Measurements from ENCODE around the gene FBXL17.
A peak's percentile ranks its signal among the peaks of the same experiment; 100 is the strongest.

Gene FBXL17

GRCh38 chr5:107966201-107966600, 415.7 kb downstream of the FBXL17 start:
- TF ChIP-seq, protein P1, sequence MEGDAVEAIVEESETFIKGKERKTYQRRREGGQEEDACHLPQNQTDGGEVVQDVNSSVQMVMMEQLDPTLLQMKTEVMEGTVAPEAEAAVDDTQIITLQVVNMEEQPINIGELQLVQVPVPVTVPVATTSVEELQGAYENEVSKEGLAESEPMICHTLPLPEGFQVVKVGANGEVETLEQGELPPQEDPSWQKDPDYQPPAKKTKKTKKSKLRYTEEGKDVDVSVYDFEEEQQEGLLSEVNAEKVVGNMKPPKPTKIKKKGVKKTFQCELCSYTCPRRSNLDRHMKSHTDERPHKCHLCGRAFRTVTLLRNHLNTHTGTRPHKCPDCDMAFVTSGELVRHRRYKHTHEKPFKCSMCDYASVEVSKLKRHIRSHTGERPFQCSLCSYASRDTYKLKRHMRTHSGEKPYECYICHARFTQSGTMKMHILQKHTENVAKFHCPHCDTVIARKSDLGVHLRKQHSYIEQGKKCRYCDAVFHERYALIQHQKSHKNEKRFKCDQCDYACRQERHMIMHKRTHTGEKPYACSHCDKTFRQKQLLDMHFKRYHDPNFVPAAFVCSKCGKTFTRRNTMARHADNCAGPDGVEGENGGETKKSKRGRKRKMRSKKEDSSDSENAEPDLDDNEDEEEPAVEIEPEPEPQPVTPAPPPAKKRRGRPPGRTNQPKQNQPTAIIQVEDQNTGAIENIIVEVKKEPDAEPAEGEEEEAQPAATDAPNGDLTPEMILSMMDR (IDR thresholded peaks at IDR 0.05; ENCODE audit: low read depth, low read length), result no peak
- peak in 1 of 2 donors; percentile 9 for DNase-seq (ENCODE audit: low read depth in 2 of 2)
- no peak overlapping the region for H3K4me3 ChIP-seq (replicated peaks in 1 of 2; ENCODE audit: low read depth in 2 of 2, low read length in 2 of 2)

GRCh38 chr5:107964722-107965121, 417.2 kb downstream of the FBXL17 start:
- no peak for DNase-seq (ENCODE audit: low read depth in 2 of 2)
- no peak overlapping the region for H3K4me3 ChIP-seq (replicated peaks in 1 of 2; ENCODE audit: low read depth in 2 of 2, low read length in 2 of 2)
- TF ChIP-seq, protein P1 (IDR thresholded peaks at IDR 0.05; ENCODE audit: low read depth, low read length), result no peak

GRCh38 chr5:107959573-107960279, 422.2 kb downstream of the FBXL17 start:
- no peak for DNase-seq (ENCODE audit: low read depth in 2 of 2)
- no peak overlapping the region for H3K4me3 ChIP-seq (replicated peaks in 1 of 2; ENCODE audit: low read depth in 2 of 2, low read length in 2 of 2)
- TF ChIP-seq, protein P1 (IDR thresholded peaks at IDR 0.05; ENCODE audit: low read depth, low read length), result no peak

- DNase-seq (ENCODE audit: low read depth in 2 of 2), result no peak
Measured at GRCh38 chr5:107958861-107959260, 423.0 kb downstream of the FBXL17 start.

GRCh38 chr5:107958432-107958831, 423.5 kb downstream of the FBXL17 start:
- no peak overlapping the region for H3K4me3 ChIP-seq (replicated peaks in 1 of 2; ENCODE audit: low read depth in 2 of 2, low read length in 2 of 2)
- TF ChIP-seq, protein P1 (IDR thresholded peaks at IDR 0.05; ENCODE audit: low read depth, low read length), result no peak
- DNase-seq (ENCODE audit: low read depth in 2 of 2), result no peak

More at GRCh38 chr5:107958861-107959260, 423.0 kb downstream of the FBXL17 start:
- no peak overlapping the region for H3K4me3 ChIP-seq (replicated peaks in 1 of 2; ENCODE audit: low read depth in 2 of 2, low read length in 2 of 2)
- TF ChIP-seq, protein P1 (IDR thresholded peaks at IDR 0.05; ENCODE audit: low read depth, low read length), result no peak

- no peak for DNase-seq (ENCODE audit: low read depth in 2 of 2)
- H3K4me3 ChIP-seq (replicated peaks in 1 of 2; ENCODE audit: low read depth in 2 of 2, low read length in 2 of 2), result no peak overlapping the region
- TF ChIP-seq, protein P1 (IDR thresholded peaks at IDR 0.05; ENCODE audit: low read depth, low read length), result no peak
Measured at GRCh38 chr5:107957051-107957450, 424.8 kb downstream of the FBXL17 start.

DNA sequence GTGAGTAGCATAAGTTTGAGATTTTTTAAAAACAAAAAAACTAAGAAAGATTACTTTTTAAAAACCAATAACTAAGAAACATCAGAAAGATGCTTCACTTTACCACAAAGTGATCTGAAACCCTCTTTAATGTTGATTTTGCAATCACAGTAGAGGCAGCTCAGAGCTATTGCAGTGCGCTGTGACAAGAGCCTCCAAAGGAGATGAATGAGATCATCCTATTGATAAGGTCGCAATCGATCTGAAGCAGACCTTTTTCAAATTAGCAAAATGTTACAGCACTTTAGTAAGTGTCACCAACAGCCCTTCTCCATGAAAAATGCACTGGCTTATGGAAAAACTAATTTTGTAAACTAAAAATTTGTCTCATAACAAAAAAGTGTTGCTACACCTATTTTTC, 426.6 kb downstream of the FBXL17 start:
- no peak overlapping the region for H3K4me3 ChIP-seq (replicated peaks in 1 of 2; ENCODE audit: low read depth in 2 of 2, low read length in 2 of 2)
- TF ChIP-seq, protein P1 (IDR thresholded peaks at IDR 0.05; ENCODE audit: low read depth, low read length), result no peak
- DNase-seq (ENCODE audit: low read depth in 2 of 2), result no peak

All from cardiac fibroblast (primary cell).